Motor neuron (in vitro differentiated cells): ENCODE data around the gene MAML3. TPM values are rescaled to one million over a fixed set of nuclear protein-coding genes. Genes with fewer than 3 reads are reported as not detected.

ENCODE experiments used
- ATAC-seq, 8 experiments: fragments of 200-7000 bp; cut with Tn5 transposase; replicated peaks in 6 of 8; 2 replicates each; pipeline ENCODE4 v1.8.0; 2021; ENCODE audit warnings: mild to moderate bottlenecking in 8 of 8, moderate library complexity in 8 of 8
- H3K27ac ChIP-seq, 2 donors: fragments of 250-450 bp; sonication (Bioruptor Pico); 2 replicates each; pipeline ENCODE4 v1.9.0; 2021; ENCODE audit warnings: antibody characterized with exemption in 2 of 2, mild to moderate bottlenecking in 2 of 2, moderate library complexity in 1 of 2
- H3K4me1 ChIP-seq, 2 donors: fragments of 250-450 bp; sonication (Bioruptor Pico); replicated peaks in 1 of 2; 2 replicates each; pipeline ENCODE4 v1.6.1; 2021; ENCODE audit warnings: antibody characterized with exemption in 2 of 2, mild to moderate bottlenecking in 2 of 2, moderate library complexity in 1 of 2
- H3K4me3 ChIP-seq, 5 donors: fragments of 250-450 bp; sonication (Bioruptor Pico); 2 replicates each; pipeline ENCODE4 v1.9.0; 2021; ENCODE audit warnings: antibody characterized with exemption in 5 of 5, mild to moderate bottlenecking in 5 of 5, moderate library complexity in 4 of 5
- WGBS, 10 experiments: fragments of 450-650 bp; shearing (Covaris generic); methylation state at CpG; one replicate each; pipeline ENCODE4 v1.0.0; 2022; 5-methylcytosine and 5-hydroxymethylcytosine counted together
- in situ Hi-C, 9 experiments: fragments of 400-800 bp; cut with MboI; loops; one replicate each; pipeline ENCODE4 v1.15.0; 2021; ENCODE audit warnings: low sequenced_read_pairs in 9 of 9, low pct_unique_long_range_greater_than_20kb in 2 of 9; ENCODE audit not compliant: unreplicated experiment in 9 of 9
- total RNA-seq, 8 experiments: library from RNA; unstranded; fragments of 300-600 nt; gene quantifications; 2 replicates each; pipeline versions ENCODE4 v1.2.3 to v1.2.4, GENCODE V29; 2022

The MAML3 gene
- total RNA-seq, 8 experiments from 2014 or later, result 1.7 to 24.0 (median 12.9) TPM

GRCh38 chr4:139986689-139987501 lies 167.1 kb downstream of the MAML3 start:
- Histone ChIP-seq H3K4me3 (no peak overlapping the region), H3K27ac (peak overlapping the region; percentile 42 to 73), H3K4me1 (peaks cover 23 to 30% of the 10 kb centered on the region in 2 donors)
- ATAC-seq, result peak in 7 of 8 experiments; percentile 31 to 73 (median 58)
- in situ Hi-C loops, result loop anchor here in 1 of 9 experiments (25.0 kb wide), 1 partner anchor 250 kb away; no protein-coding TSS in a partner anchor
- 20 to 83% (median 65%) methylated on average over 2 to 9 of the region's 13 CpGs; no CpG with 5 or more reads in 1 of the 10 experiments for WGBS, 10 experiments

DNA sequence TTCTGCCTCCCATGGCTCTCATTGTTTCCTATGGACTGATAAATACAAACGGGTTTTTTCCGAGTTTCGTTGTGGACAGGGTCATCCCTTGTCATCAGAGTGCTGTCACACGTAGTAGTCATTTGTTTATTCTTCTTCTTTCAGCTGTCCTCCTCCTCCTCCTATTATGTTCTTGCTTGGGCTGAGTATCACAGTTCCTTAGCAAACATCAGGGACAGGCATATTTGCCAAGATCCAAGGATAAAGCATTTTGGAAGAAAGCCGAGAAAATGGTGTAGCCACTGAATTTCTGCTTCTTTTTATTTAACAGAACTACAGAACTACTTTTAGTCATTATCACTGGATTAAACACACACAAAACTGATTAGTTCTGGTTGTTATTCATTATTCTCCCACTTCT lies 167.9 kb downstream of the MAML3 start:
- in situ Hi-C loops, result loop anchor here in 1 of 9 experiments (25.0 kb wide), 1 partner anchor 249 kb away; no protein-coding TSS in a partner anchor
- H3K4me1 ChIP-seq, result peaks cover 23 to 30% of the 10 kb centered on the region in 2 donors
- WGBS, 10 experiments, result 29 to 85% (median 72%) methylated on average over 1 to 5 of the region's 5 CpGs; no CpG with 5 or more reads in 1 of the 10 experiments
- H3K4me3 ChIP-seq, result no peak overlapping the region
- H3K27ac ChIP-seq, result peak overlapping the region; percentile 14 to 73
- ATAC-seq, result peak in 3 of 8 experiments; percentile 17 to 20 (median 20)

- Histone ChIP-seq H3K4me1 (peaks cover 23 to 30% of the 10 kb centered on the region in 2 donors), H3K4me3 (no peak overlapping the region), H3K27ac (peak overlapping the region in 1 of 2 donors; percentile 14)
- in situ Hi-C loops, result loop anchor here in 1 of 9 experiments (25.0 kb wide), 1 partner anchor 248 kb away; no protein-coding TSS in a partner anchor
- ATAC-seq, result no peak
Measured at GRCh38 chr4:139985401-139985800, 168.6 kb downstream of the MAML3 start.

DNA sequence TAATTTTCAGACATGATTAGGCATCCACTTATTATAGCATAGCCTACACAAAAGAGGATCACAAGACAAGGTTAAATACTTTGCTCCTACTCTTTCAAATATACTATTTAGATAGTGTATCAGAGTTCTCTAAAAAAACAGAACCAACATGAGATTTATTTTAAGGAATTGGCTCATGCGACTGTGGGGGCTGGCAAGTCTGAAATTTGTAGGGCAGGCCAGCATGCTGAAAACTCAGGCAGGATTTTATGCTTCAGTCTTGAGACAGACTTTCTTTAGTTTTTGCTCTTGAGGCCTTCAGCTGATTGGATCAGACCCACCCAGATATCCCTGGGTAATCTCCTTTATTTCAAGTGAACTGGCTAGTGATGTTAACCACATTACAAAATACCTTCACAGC lies 169.5 kb downstream of the MAML3 start:
- no peak overlapping the region for H3K4me3 ChIP-seq
- 86 to 100% (median 100%) methylated on average over 1 of the region's 1 CpG; no CpG with 5 or more reads in 5 of the 10 experiments for WGBS, 10 experiments
- peaks cover 23 to 28% of the 10 kb centered on the region in 2 donors for H3K4me1 ChIP-seq
- in situ Hi-C loops, result loop anchor here in 1 of 9 experiments (25.0 kb wide), 1 partner anchor 247 kb away; no protein-coding TSS in a partner anchor
- H3K27ac ChIP-seq, result no peak overlapping the region
- ATAC-seq, result no peak

DNA sequence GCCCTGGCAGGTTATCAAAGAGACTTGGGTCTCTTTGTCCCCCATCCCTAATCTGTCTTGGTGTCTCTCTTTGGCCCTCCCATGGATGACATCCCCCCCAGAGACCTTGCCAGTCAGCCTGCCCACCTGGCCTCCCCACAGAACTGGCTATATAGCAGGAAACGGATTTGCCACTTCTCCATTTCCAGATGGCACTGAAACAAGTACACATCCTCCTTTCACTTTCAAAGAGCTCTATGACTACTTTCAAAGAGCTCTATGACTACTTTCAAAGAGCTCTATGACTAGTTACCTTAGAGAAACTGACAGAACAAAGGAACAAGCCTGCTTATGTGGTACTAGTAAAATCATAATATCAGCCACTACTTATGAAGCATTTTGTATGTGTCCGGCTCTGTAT lies 175.3 kb downstream of the MAML3 start:
- in situ Hi-C loops, result loop anchor here in 1 of 9 experiments (25.0 kb wide), 1 partner anchor 241 kb away; no protein-coding TSS in a partner anchor
- 93 to 100% (median 100%) methylated on average over 1 to 2 of the region's 2 CpGs; no CpG with 5 or more reads in 3 of the 10 experiments for whole genome bisulfite sequencing, 10 experiments
- H3K27ac ChIP-seq, result no peak overlapping the region
- peaks cover 2 to 10% of the 10 kb centered on the region in 2 donors for H3K4me1 ChIP-seq
- ATAC-seq, result no peak
- no peak overlapping the region for H3K4me3 ChIP-seq

- H3K4me3 ChIP-seq, result no peak overlapping the region
- WGBS, 10 experiments, result 27 to 100% (median 78%) methylated on average over 1 to 3 of the region's 3 CpGs; no CpG with 5 or more reads in 1 of the 10 experiments
- no peak for ATAC-seq
- in situ Hi-C loops, result loop anchor here in 1 of 9 experiments (25.0 kb wide), 1 partner anchor 241 kb away; no protein-coding TSS in a partner anchor
- no peak overlapping the region for H3K27ac ChIP-seq
- H3K4me1 ChIP-seq, result peaks cover 8 to 17% of the 10 kb centered on the region in 2 donors
Measured at GRCh38 chr4:139977838-139978609, 176.0 kb downstream of the MAML3 start.

GRCh38 chr4:139975830-139976272 lies 178.1 kb downstream of the MAML3 start:
- ATAC-seq, result peak in 1 of 8 experiments; percentile 49
- 14 to 100% (median 67%) methylated on average over 1 of the region's 1 CpG; no CpG with 5 or more reads in 1 of the 10 experiments for WGBS, 10 experiments
- Histone ChIP-seq H3K4me3 (no peak overlapping the region), H3K27ac (no peak overlapping the region), H3K4me1 (peaks cover 10 to 19% of the 10 kb centered on the region in 2 donors)
- in situ Hi-C loops, result loop anchor here in 1 of 9 experiments (25.0 kb wide), 1 partner anchor 239 kb away; no protein-coding TSS in a partner anchor

DNA sequence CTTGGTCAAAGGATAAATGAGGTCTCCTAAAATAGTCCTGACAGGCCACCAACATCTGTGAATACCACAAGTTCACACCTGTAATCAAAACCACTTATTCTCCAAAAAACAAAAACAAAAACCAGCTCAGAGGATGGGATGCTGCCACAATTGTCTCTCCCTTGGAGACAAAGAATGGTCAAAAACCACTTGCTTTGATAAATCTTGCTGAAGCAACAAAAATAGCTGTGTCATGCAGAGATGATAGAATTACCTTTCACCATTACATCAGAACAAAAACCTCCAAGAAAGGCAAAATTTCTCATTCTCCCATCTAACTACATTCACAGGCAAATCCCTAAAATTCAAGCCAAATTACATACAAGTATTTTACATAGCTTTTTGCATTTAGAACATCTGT lies 180.4 kb downstream of the MAML3 start:
- in situ Hi-C loops, result no loop called here
- Histone ChIP-seq H3K4me3 (no peak overlapping the region), H3K27ac (no peak overlapping the region), H3K4me1 (peaks cover 10 to 24% of the 10 kb centered on the region in 2 donors)
- ATAC-seq, result no peak

DNA sequence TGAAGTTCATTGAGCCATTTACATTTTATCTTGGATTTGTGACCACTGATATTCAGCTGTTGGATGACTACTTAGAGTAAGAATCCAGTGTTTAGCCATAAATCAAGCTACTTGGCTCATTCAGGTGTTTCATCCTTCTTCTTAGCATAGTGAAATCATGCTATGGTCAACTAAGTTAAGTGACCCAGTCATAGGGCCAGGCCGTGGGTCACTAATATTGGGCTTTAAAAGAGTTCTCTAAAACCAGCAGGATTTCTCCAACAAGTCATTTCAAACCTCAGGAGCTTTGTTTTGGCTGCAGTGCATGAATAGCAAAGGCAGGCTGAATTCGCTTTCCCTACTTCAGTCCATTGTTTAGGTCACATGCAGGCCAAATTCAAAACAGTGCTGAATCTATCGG lies 181.0 kb downstream of the MAML3 start:
- no peak overlapping the region for H3K27ac ChIP-seq
- 20 to 68% (median 52%) methylated on average over 1 to 3 of the region's 3 CpGs for WGBS, 10 experiments
- peak in 1 of 8 experiments; percentile 7 for ATAC-seq
- H3K4me3 ChIP-seq, result no peak overlapping the region
- H3K4me1 ChIP-seq, result peaks cover 10 to 22% of the 10 kb centered on the region in 2 donors
- in situ Hi-C loops, result no loop called here

DNA sequence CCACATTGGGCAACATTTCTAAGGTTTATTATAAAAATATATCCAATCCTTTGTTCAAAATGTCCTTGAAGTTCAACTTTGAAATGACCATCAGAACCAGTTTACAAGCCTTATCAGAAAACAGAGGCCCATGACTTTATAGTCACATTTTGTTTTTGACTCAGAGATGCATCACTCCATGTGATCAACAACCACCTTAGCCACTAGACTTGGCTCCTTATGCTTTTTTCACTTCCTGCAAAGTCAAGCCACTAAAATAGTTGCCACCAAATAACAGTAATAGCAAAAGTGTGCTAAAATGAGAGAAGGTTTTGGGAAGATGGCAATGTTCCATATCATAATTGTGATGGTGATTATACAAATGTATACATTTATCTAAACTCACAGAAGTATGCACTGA lies 181.7 kb downstream of the MAML3 start:
- H3K4me3 ChIP-seq, result no peak overlapping the region
- in situ Hi-C loops, result no loop called here
- H3K27ac ChIP-seq, result no peak overlapping the region
- ATAC-seq, result no peak
- H3K4me1 ChIP-seq, result peaks cover 15 to 26% of the 10 kb centered on the region in 2 donors

DNA sequence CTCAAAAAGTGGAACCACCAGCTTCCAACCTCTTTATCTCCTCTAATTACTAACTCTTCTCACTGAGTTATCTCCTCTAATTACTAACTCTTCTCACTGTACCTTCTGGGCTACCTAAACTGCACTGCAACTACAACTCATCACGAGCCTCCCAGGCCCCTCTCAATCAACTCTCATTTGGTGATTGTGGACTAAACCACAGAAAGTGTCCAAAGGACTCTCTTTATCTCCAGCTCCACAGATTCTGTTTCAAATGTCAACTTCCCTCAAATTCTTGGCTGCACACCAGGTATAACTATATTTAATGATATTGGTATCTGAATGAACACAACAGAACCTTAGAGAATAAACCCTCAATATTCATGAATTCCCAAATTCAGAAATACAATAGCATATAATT lies 182.9 kb downstream of the MAML3 start:
- Histone ChIP-seq H3K4me3 (no peak overlapping the region), H3K27ac (no peak overlapping the region), H3K4me1 (peaks cover 27 to 34% of the 10 kb centered on the region in 2 donors)
- ATAC-seq, result no peak
- in situ Hi-C loops, result no loop called here
- whole genome bisulfite sequencing, 10 experiments, result 25 to 100% (median 83%) methylated on average over 1 of the region's 1 CpG; no CpG with 5 or more reads in 6 of the 10 experiments

DNA sequence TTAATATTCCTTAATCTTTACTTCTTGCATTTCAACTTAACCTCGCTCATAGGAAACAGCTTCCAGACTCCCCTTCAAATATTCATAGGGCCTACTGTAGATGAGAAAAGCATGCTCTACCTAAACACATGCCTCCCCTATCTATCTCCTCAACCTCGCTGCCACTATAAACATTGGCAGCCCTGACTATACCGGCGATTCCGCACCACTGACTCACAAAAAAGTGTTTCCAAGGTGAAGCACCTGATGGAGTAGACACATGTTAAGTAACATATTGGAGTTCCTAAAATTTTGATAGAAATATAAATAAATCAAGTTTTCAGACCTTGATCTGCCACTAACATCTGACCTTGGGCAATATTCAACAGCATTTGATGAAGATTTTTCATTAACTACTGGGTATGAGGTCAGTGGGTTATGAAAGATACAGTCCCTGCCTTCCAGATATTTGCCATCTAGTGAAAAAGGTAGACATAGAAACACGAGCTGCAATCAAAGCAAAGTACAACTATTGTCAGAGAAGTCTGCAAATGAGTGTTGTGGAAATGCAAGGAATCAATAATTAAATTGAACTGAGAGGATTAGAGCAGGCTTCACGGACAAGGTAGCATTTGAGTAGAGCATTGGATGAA lies 184.2 kb downstream of the MAML3 start:
- no peak overlapping the region for H3K4me3 ChIP-seq
- H3K27ac ChIP-seq, result no peak overlapping the region
- peak in 1 of 8 experiments; percentile 72 for ATAC-seq
- whole genome bisulfite sequencing, 10 experiments, result 0 to 81% (median 71%) methylated on average over 1 to 6 of the region's 7 CpGs
- H3K4me1 ChIP-seq, result peaks cover 36 to 39% of the 10 kb centered on the region in 2 donors
- in situ Hi-C loops, result no loop called here
